Small intestine (tissue), 7 donors: ENCODE data around the gene DOCK2. TPM values are rescaled to one million over a fixed set of nuclear protein-coding genes. Genes with fewer than 3 reads are reported as not detected.
"Not testable (repeated sequence)": the region's sequence is repeated elsewhere in the genome, so short reads cannot be mapped to it uniquely, and the experiment has no call there.

Source experiments
- DNase-seq, 2 donors: peaks; one replicate each; pipeline versions ENCODE4 v3.0.0 to v3.0.0-alpha.2; 2013
- FAIRE-seq: peaks from 2 replicates; lab custom pipeline; 2012; peaks lifted over from hg19 to GRCh38; lab: Jason Lieb, UNC
- H3K27ac ChIP-seq, 3 donors: one replicate each; pipeline ENCODE4 v1.5.1; 2013; ENCODE audit warnings: low read length in 2 of 3, mild to moderate bottlenecking in 2 of 3, control low read depth in 1 of 3, inconsistent platforms in 1 of 3, low read depth in 1 of 3, moderate library complexity in 1 of 3
- H3K27me3 ChIP-seq, 3 donors: one replicate each; pipeline ENCODE4 v1.6.1; 2013; ENCODE audit warnings: low read length in 3 of 3, inconsistent platforms in 1 of 3; ENCODE audit not compliant: control insufficient read depth in 3 of 3, insufficient read depth in 3 of 3
- H3K36me3 ChIP-seq, 3 donors: one replicate each; pipeline ENCODE4 v1.6.1; 2013; ENCODE audit warnings: low read length in 3 of 3, inconsistent platforms in 1 of 3, low read depth in 1 of 3, mild to moderate bottlenecking in 1 of 3, moderate library complexity in 1 of 3; ENCODE audit not compliant: control insufficient read depth in 3 of 3, insufficient read depth in 2 of 3
- H3K4me1 ChIP-seq, 3 donors: one replicate each; pipeline ENCODE4 v1.6.1; 2013; ENCODE audit warnings: low read length in 2 of 3, inconsistent platforms in 1 of 3, low read depth in 1 of 3, mild to moderate bottlenecking in 1 of 3, moderate library complexity in 1 of 3; ENCODE audit not compliant: control insufficient read depth in 3 of 3, insufficient read depth in 2 of 3
- H3K4me3 ChIP-seq, 3 donors: one replicate each; pipeline ENCODE4 v1.5.1; 2013; ENCODE audit warnings: low read length in 3 of 3, control low read depth in 1 of 3, inconsistent platforms in 1 of 3, low read depth in 1 of 3, mild to moderate bottlenecking in 1 of 3, moderate library complexity in 1 of 3
- H3K9me3 ChIP-seq, 2 donors: one replicate each; pipeline ENCODE4 v1.6.1; 2013; ENCODE audit warnings: low read depth in 1 of 2, low read length in 1 of 2; ENCODE audit not compliant: control insufficient read depth in 2 of 2, insufficient read depth in 1 of 2
- WGBS, 3 donors: extraction: QIAGEN DNeasy Blood & Tissue Kit; methylation state at CpG; one replicate each; pipeline ENCODE4 v1.1.7; 2013; 5-methylcytosine and 5-hydroxymethylcytosine counted together
- polyA plus RNA-seq, 4 donors: library from polyadenylated mRNA; stranded (reverse) in 3 of 4; unstranded in 1 of 4; fragments of 200-250 nt in 3 of 4; fragments of 120-200 nt in 1 of 4; gene quantifications; one replicate each; pipeline versions ENCODE4 v1.2.1 to v1.2.3, GENCODE V29; 2013
- donor health status: healthy with polysubstance abuse.
- donor health status: control.
- donor health status: control.
- donor health status: Bipolar disorder and iron deficiency.
- donor health status: healthy.

DOCK2 gene
- polyA plus RNA-seq, 4 donors, result 1.3 to 5.9 (median 3.0) TPM

- H3K4me3 ChIP-seq, result no peak overlapping the region
- H3K27ac ChIP-seq, result no peak overlapping the region
- 61 to 64% (median 61%) methylated on average over 8 of the region's 8 CpGs for WGBS, 3 donors
- peaks cover 0 to 2% (median 0%) of the 10 kb centered on the region in 3 donors for H3K4me1 ChIP-seq
- no peaks in the 10 kb centered on the region for H3K9me3 ChIP-seq
- H3K36me3 ChIP-seq, result no peaks in the 10 kb centered on the region
- DNase-seq (no peak), FAIRE-seq (no peak)
- H3K27me3 ChIP-seq, result no peaks in the 10 kb centered on the region
Observed at GRCh38 chr5:169944922-169945680, 308.0 kb downstream of the DOCK2 start.

- Histone ChIP-seq H3K27me3 (no peaks in the 10 kb centered on the region), H3K4me3 (no peak overlapping the region), H3K36me3 (no peaks in the 10 kb centered on the region), H3K4me1 (peaks cover 0 to 2% (median 0%) of the 10 kb centered on the region in 3 donors), H3K27ac (peak overlapping the region in 1 of 3 donors; percentile 20), H3K9me3 (no peaks in the 10 kb centered on the region)
- no peak for FAIRE-seq
- 31 to 44% (median 37%) methylated on average over 3 of the region's 3 CpGs for WGBS, 3 donors
- DNase-seq, result peak in 1 of 2 donors; percentile 5
Observed at GRCh38 chr5:169945831-169946261, 308.8 kb downstream of the DOCK2 start.

GRCh38 chr5:169946743-169947295 lies 309.7 kb downstream of the DOCK2 start:
- H3K27ac ChIP-seq, result no peak overlapping the region
- H3K4me1 ChIP-seq, result peaks cover 0 to 2% (median 0%) of the 10 kb centered on the region in 3 donors
- DNase-seq (no peak), FAIRE-seq (no peak)
- no peak overlapping the region for H3K4me3 ChIP-seq
- WGBS, 3 donors, result 71 to 87% (median 75%) methylated on average over 5 of the region's 5 CpGs
- no peaks in the 10 kb centered on the region for H3K9me3 ChIP-seq
- H3K27me3 ChIP-seq, result no peaks in the 10 kb centered on the region
- no peaks in the 10 kb centered on the region for H3K36me3 ChIP-seq

GRCh38 chr5:169950333-169950732 lies 313.3 kb downstream of the DOCK2 start:
- no peak for FAIRE-seq
- no peaks in the 10 kb centered on the region for H3K9me3 ChIP-seq
- peaks cover 0 to 2% (median 0%) of the 10 kb centered on the region in 3 donors for H3K27me3 ChIP-seq
- DNase-seq, result no peak
- no peaks in the 10 kb centered on the region for H3K36me3 ChIP-seq
- H3K4me1 ChIP-seq, result peaks cover 0 to 2% (median 0%) of the 10 kb centered on the region in 3 donors
- no peak overlapping the region for H3K4me3 ChIP-seq
- no peak overlapping the region for H3K27ac ChIP-seq
- WGBS, 3 donors, result 84 to 93% (median 91%) methylated on average over 2 of the region's 2 CpGs

- not testable (repeated sequence) for H3K27me3 ChIP-seq, FAIRE-seq, H3K4me1 ChIP-seq, H3K9me3 ChIP-seq, H3K36me3 ChIP-seq, H3K27ac ChIP-seq, DNase-seq, H3K4me3 ChIP-seq
- 80 to 86% (median 85%) methylated on average over 4 of the region's 4 CpGs for WGBS, 3 donors
Observed at GRCh38 chr5:169953196-169953595, 316.1 kb downstream of the DOCK2 start.

GRCh38 chr5:169954786-169955185 lies 317.7 kb downstream of the DOCK2 start:
- no peak for FAIRE-seq
- 80 to 86% (median 81%) methylated on average over 6 of the region's 6 CpGs for WGBS, 3 donors
- H3K36me3 ChIP-seq, result no peaks in the 10 kb centered on the region

GRCh38 chr5:169956126-169956525 lies 319.1 kb downstream of the DOCK2 start:
- 66 to 77% (median 74%) methylated on average over 3 of the region's 3 CpGs for WGBS, 3 donors
- Histone ChIP-seq H3K9me3 (no peaks in the 10 kb centered on the region), H3K36me3 (no peaks in the 10 kb centered on the region), H3K27ac (no peak overlapping the region), H3K4me1 (no peaks in the 10 kb centered on the region), H3K27me3 (peaks cover 0 to 2% (median 0%) of the 10 kb centered on the region in 3 donors), H3K4me3 (no peak overlapping the region)
- FAIRE-seq (no peak), DNase-seq (no peak)

More at GRCh38 chr5:169954786-169955185, 317.7 kb downstream of the DOCK2 start:
- Histone ChIP-seq H3K27me3 (peaks cover 0 to 2% (median 0%) of the 10 kb centered on the region in 3 donors), H3K4me3 (no peak overlapping the region), H3K27ac (no peak overlapping the region), H3K4me1 (no peaks in the 10 kb centered on the region), H3K9me3 (no peaks in the 10 kb centered on the region)
- no peak for DNase-seq

GRCh38 chr5:169956756-169957155 lies 319.7 kb downstream of the DOCK2 start:
- no peaks in the 10 kb centered on the region for H3K9me3 ChIP-seq
- no peak for DNase-seq
- H3K36me3 ChIP-seq, result no peaks in the 10 kb centered on the region
- H3K27ac ChIP-seq, result no peak overlapping the region
- peaks cover 0 to 2% (median 0%) of the 10 kb centered on the region in 3 donors for H3K27me3 ChIP-seq
- H3K4me3 ChIP-seq, result no peak overlapping the region
- FAIRE-seq, result no peak
- no peaks in the 10 kb centered on the region for H3K4me1 ChIP-seq
